Measurements from ENCODE around the gene KLHL36.

DNA sequence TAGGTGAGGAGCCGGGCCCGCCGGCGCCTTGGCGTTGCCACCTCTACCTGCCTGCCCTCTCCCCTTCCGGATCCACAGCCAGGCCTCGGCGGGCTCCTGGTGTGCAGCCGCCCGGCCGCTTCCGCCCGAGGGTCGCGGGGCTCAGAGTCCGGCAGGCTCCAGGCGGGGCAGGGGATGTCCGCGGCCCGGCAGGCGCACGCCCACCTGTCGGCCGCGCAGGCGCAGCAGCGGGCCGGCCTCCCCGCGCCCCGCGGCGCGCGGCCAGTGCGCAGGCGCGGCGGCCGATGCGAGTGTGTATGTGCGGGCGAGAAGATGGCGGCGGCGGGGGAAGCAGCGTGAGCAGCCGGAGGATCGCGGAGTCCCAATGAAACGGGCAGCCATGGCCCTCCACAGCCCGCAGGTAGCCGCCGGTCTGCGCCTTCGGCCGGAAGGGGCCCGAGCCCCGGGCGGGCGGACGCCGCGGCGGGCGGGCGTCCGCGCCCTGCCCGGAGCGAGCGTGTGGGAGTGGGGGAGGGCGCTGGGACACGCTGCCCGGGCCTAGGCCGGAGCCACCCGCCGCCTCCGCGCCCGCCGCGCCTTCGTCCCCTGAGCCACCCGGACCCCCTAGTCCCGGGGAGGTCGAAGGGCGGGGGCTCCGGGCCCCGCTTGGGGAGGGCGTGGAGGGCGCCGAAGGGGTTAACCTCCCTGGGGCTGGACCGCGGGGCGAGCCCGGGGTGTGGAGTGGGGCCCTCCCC lies 51.6 kb downstream of the KLHL36 start, which contains the start of gene USP10:
- TF ChIP-seq, protein P1, sequence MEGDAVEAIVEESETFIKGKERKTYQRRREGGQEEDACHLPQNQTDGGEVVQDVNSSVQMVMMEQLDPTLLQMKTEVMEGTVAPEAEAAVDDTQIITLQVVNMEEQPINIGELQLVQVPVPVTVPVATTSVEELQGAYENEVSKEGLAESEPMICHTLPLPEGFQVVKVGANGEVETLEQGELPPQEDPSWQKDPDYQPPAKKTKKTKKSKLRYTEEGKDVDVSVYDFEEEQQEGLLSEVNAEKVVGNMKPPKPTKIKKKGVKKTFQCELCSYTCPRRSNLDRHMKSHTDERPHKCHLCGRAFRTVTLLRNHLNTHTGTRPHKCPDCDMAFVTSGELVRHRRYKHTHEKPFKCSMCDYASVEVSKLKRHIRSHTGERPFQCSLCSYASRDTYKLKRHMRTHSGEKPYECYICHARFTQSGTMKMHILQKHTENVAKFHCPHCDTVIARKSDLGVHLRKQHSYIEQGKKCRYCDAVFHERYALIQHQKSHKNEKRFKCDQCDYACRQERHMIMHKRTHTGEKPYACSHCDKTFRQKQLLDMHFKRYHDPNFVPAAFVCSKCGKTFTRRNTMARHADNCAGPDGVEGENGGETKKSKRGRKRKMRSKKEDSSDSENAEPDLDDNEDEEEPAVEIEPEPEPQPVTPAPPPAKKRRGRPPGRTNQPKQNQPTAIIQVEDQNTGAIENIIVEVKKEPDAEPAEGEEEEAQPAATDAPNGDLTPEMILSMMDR (IDR thresholded peaks at IDR 0.05; ENCODE audit: low read depth, low read length) = no peak
- peak; percentile 83 for TF ChIP-seq POLR2A (IDR thresholded peaks at IDR 0.05; ENCODE audit: extremely low read depth, insufficient read length)
- TF ChIP-seq MYC (IDR thresholded peaks at IDR 0.05; ENCODE audit: low read depth, low read length) = 0 out of 2 replicates have a peak, but pooled peaks have one; percentile 4

All from NB4 (cell line).